ENCODE data around the gene ARHGAP11B.
"Not testable (repeated sequence)": the region's sequence is repeated elsewhere in the genome, so short reads cannot be mapped to it uniquely, and the experiment has no call there.

GRCh38 chr15:30625436-30626193, at the start of gene ARHGAP11B:
- TF ChIP-seq, protein P1, sequence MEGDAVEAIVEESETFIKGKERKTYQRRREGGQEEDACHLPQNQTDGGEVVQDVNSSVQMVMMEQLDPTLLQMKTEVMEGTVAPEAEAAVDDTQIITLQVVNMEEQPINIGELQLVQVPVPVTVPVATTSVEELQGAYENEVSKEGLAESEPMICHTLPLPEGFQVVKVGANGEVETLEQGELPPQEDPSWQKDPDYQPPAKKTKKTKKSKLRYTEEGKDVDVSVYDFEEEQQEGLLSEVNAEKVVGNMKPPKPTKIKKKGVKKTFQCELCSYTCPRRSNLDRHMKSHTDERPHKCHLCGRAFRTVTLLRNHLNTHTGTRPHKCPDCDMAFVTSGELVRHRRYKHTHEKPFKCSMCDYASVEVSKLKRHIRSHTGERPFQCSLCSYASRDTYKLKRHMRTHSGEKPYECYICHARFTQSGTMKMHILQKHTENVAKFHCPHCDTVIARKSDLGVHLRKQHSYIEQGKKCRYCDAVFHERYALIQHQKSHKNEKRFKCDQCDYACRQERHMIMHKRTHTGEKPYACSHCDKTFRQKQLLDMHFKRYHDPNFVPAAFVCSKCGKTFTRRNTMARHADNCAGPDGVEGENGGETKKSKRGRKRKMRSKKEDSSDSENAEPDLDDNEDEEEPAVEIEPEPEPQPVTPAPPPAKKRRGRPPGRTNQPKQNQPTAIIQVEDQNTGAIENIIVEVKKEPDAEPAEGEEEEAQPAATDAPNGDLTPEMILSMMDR (IDR thresholded peaks at IDR 0.05): peak; percentile 7
- TF ChIP-seq EZH2 (IDR thresholded peaks at IDR 0.05): not testable (repeated sequence)
